ENCODE measurements around the gene PTPRR.

The PTPRR gene, protein sequence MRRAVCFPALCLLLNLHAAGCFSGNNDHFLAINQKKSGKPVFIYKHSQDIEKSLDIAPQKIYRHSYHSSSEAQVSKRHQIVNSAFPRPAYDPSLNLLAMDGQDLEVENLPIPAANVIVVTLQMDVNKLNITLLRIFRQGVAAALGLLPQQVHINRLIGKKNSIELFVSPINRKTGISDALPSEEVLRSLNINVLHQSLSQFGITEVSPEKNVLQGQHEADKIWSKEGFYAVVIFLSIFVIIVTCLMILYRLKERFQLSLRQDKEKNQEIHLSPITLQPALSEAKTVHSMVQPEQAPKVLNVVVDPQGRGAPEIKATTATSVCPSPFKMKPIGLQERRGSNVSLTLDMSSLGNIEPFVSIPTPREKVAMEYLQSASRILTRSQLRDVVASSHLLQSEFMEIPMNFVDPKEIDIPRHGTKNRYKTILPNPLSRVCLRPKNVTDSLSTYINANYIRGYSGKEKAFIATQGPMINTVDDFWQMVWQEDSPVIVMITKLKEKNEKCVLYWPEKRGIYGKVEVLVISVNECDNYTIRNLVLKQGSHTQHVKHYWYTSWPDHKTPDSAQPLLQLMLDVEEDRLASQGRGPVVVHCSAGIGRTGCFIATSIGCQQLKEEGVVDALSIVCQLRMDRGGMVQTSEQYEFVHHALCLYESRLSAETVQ

DNA sequence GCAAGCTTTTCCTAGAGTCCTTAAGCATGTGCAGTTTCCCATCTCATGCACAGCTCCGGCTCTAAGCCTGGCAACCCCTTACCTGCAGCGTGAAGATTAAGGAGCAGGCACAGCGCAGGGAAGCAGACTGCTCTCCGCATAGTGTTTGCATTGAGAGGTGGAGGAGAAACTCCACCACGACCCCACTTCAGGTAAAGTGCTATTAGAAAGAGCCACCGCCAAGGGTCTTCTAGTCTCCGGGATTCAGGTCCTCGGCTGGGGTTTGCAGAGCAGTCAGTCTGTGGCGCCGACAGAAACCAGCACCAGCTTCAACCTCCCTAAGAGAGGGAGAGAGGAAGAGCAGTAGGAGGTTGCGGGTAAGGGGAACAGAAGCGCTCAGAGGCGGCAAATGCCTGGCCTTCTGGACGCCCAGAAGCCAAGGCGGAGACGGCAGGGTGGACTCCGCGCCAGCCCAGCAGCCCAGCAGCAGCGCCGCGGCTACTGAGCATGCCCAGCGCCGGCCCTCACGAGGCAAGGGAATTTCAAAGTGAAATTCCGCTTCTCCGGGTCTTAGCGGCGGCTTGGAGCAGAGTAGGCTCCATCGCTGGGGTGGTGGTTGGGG is at the start of gene PTPRR:
Gene PTPRR (minus strand): TSS at position 488 of the 601 bp plus-strand sequence. CDS start 348 bp downstream, at position 140.
- peak; percentile 52 for DNase-seq

DNA sequence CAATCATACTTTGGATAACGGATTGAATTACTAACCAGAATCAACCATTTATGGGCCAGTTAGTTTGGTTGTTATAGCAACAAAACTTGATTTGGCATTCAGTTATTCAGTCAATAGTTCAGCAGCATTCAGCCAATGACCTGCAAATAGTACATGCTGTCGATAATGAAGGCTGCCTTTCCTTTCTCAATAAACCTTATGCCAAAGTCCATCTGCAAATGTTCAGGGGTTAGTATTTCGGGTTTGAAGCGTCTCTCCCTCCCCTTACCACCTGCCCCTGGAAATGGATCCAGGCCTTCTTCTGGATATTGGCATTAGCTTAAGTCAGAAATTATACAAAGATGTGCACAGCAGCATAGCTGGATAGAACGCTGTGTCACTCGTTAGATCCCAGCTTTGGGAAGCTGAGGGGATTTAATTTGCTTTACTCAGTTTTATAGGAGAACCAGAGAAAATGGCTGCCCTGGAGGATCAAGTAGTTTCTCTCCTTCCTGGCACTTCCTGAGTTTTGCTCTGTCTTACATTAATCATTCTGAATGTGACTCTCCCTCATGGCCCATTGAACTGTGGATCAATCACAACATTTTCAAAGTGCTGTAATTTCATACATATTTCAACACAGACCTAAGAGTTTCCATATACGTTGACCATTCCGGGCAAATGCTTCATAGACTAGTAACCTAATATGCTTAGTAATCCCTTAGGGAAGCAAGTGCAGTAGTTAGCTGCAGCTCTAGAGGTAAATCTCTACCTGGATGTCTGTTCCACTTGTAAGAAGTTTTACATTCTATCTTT is 46.7 kb upstream of the PTPRR start:
- no peak for DNase-seq

DNA sequence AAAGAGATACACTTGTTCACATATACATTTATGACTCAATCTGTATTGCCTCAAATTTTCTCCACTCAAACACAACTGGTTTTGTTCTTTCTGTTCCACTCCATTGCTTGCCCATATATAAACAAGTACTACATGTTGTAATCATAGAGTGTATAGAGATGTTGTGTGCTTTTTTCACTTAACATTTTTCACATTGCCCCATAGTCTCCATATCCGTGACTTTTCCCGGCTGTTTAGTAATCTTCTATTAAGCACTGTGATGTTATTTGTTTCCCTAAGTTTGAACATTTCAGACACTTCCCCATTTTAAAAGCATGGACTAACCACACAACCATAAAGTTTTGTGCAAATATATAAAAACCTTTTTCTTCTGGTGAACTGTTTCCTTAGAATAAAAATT is 45.5 kb upstream of the PTPRR start:
- no peak for DNase-seq

DNA sequence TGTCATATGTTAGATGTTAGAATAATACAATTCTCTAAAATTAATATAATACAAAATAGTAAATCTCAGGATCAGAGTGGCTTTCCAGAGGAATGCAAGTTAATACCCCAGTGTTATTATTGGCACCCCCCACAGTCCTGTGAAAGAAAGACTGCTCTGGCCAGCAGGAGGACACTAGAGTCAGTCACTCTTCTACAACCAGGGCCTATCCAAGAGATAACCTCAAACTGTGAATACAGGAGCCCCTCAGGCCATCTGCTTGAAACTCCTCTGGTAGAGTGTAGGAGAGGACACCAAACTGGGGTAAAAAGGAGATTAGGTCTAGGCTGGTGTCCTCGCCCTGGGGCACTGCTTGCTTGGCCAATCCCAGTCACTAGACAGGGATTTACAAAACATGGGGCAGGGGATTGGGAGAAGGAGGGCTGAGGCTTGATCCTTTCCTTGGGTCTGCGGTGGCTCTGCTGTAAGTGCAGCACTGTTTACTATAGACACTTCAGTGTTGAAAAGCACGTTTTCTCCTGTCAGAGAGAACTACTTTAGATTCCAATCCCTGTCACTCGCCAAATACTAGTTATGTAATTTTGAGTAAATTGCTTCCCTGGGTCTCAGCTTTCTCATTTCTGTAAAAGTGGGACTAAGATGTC is 44.5 kb upstream of the PTPRR start:
- no peak for DNase-seq

DNA sequence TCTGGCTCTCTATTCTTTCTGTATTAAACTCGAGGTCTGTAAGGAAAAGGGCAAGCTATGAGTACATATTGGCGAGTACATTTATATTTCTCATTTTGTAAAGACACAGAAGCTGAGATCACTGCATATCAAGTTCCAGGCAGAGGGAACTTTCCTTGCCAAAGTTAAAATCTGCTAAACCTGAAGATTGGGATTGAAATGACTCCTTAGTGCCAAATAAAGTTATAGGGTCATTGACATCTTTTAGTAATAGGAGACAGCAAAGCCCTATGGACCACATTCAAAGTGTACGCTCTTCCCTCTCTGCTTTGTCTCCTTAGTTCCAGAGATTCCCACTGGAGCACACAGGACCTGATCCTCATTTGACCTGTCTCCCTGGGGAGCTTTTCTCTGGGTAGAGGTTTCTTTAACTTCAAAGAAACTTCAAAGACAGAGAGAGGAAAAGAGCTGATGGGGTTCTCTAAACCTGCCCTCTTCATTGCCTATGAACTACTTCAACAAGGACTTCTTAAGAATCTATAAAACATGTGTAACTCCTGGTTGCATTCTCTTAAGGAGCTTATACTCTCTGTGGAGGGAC is 42.6 kb upstream of the PTPRR start:
- no peak for DNase-seq

DNA sequence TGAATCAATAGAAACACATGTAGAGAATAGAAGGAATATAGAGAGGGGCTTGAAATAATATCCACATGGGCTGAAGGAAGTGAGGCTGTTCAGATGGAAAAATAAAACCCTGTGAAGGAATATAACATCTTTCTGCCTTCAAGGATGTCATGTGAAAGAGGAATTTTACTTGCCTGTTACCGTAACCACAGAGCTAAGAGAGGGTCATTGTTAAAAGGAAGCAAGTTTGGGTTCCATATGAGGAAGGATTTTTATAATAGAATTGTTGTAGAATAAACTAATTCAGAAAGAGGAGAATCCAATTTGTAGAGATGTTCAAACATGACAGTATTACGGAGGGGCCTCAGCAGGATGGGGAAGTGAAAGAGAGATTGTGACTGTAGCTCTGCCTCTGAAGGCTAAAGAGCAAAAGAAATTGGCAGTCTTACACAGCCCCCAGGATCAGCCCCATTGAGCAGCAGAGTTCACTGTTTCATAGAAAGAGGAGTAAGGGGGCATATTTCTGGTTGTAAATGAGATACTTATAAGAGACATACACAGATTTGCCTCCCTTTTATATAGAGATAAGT is 41.8 kb upstream of the PTPRR start:
- DNase-seq = no peak

DNA sequence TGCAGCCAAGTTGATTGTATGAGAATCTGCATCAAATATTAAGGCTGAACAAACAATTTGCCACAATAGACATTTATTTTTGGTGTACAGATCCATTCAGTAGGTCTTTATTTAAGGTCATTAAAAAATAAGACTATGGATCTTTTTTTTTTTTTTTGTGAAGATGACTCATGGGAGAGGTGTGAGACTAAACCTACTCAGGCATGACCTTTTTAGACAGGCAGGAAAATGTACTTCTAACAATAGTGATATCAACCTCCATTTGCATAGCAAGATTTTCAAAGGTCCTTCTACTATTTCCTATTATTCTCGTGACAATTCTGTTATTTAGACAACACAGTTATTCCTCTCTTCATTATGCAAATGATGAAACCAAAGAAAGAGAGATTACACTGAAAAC is 39.9 kb upstream of the PTPRR start:
- no peak for DNase-seq

DNA sequence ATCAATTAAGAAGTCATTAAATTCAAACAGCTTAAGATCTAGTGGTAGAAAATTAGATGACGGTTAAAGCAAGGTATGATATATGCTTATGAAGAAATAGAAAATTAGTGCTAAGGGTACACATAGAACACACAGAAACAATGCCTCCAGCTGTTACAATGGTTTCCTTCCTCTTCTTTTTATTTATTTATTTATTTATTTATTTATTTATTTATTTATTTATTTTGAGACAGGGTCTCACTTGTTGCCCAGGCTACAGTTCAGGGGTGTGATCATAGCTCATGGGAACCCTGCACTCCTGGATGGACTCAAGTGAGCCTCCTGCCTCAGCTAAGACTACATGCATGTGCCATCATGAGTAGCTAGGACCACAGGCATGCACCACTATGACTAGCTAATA is 34.9 kb upstream of the PTPRR start:
- no peak for DNase-seq

DNA sequence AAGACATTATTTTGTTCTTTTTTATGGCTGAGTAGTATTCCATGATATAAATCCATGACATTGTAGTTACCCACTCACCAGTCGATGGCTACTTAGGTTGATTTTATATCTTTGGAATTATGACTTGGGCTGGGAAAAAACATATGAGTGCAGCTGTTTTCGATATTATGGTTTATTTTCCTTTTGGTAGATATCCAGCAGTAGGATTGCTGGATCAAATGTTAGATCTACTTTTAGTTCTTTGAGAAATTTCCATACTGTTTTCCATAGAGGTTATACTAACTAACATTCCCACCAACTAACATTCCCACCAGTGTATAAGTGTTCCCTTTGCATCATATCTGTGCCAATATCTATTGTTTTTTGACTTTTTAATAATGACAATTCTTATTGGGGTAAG is 29.9 kb upstream of the PTPRR start:
- no peak for DNase-seq

DNA sequence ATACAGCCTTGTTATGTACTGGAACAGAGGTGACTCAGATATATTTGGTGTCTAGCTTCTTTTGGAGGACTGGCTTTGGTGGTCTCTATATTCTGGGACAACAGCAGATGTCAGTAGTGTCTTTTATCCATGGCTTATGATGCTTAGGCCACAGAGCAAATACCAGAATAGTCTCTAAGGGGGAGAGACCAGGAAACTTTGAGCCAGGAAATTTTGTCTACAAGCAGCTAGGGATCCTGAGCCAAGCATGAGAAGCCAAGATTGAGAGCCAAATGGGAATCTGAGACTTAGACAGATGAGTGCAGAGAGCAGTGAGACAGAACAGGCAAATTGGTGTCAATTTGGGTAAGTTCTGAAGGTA is 28.4 kb upstream of the PTPRR start:
- DNase-seq = no peak

DNA sequence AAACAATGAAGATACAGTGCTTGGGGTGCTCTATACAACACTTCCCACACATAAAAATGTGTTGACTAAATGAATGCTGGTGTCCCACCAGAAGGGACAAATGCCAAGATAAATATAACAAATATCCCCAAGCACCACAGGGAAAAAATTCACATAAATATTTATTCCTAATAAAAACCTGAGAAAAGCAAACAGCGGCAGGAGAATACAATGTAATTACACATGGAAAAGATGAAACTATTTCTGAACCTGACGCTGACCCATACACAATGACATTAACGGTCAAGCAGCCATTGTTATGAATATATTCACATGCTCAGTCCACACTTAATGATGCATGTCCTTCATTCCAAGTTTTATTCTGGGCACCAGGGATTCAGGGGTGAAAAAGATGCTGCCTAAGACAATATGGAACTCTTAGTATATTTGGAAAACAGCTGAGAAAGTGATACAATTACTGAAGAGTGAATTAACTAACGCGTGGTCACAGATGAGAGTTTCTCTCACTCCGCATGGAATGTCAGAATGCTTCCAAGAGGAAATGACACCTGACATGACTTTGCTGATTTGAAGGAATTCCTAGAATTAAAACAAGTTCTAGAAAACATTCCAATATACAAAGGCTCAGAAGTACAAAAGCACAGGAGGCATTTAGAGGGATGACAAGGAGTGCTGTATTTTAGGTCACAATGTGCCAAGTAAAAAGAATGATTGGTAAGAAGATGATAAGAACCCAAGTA is 27.9 kb upstream of the PTPRR start:
- no peak for DNase-seq

DNA sequence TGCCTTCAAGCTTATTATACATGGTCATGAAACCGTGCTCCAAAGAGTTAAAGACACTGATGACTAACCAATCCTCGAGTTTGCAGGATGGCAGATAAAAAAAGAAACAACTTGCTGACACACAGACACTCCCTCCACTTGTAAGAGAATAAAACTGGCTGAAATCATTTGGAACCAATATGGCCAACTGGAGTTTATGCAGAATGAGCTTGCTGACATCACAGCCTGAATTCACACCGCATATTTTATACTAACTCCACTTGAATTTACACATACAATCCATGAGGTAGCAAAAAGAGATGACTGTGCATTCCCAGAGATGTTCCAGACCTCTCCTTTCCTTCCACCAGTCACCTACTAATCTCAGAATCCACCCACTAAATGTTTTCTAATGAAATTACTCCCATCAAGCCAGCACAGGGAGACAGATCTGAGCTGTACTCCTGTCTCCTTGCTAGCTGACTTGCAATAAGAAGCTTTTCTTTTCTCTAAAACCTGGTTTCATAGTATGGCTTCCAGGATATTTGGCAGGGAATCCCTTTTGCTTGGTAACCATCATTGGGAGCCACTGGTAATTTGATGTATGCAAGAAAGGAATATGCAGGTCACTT is 15.8 kb upstream of the PTPRR start:
- no peak for DNase-seq

DNA sequence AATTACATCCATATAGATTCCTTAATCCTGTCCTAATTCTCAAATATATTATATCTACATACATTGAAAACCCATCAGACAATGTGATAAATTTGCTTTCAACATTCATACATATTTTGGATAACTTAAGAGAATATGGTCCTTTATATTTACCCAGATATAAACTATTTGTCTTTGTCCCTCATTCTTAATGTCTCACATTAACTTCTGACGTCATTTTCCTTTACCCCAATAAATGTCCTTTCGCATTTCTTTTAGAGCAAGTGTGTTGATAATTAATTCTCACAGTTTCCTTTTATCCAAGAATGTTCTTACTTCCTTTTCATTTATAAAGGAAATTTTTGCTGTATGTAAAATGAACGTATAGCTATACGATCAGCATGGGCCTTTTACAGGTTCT is 12.6 kb upstream of the PTPRR start:
- DNase-seq = no peak

DNA sequence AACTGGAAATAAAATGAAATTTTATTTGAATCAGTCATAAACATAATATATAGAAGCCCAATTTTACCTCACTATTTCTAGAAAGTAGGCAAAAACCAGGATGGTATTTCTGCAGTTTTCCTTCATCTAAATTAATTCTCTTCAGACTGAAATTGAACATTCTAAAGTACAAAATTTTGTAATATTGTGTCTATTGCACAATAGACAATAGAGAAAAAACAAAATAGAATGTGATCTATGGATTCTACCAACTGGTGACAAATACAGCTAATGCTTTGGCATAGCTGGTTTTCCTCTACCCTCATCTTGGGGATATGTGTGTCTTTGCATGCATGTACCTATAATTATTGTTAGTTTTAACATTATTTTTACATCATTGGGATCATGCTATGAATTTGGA is 8.5 kb upstream of the PTPRR start:
- DNase-seq = no peak

DNA sequence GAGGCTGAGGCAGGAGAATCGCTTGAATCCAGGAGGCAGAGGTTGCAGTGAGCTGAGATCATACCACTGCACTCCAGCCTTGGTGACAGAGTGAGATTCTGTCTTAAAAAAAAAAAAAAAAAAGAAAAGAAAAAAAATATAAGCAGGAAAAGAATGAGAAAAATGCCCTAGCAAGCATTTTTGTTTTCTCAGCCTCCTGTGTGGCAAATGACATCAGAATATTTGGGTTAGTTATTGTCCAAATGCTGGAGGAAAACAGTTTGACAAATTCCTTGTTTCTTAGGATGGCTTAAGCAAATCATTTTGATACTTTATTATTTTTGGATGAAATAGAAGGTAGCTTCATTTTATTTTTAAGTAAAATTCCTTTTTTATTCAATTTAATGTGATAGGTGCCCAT is 7.5 kb upstream of the PTPRR start:
- DNase-seq = no peak

DNA sequence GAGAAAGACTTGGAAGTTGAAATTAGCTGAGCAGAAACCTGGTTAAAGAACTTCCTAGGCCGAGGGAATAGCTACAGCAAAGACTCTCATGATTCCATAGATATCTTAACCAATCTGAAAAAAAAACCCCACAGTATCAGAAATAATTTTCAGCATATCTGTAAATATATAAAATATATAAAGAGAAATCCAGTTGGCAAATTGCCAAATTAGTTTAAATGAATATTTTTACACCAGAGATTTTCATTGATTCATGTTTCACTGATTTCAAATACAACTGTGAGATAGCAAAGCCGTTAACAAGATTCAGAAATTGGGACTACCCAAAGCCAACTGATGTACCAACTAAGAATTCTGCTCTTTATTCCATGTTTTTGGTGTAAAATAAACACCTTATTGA is 6.8 kb upstream of the PTPRR start:
- no peak for DNase-seq

DNA sequence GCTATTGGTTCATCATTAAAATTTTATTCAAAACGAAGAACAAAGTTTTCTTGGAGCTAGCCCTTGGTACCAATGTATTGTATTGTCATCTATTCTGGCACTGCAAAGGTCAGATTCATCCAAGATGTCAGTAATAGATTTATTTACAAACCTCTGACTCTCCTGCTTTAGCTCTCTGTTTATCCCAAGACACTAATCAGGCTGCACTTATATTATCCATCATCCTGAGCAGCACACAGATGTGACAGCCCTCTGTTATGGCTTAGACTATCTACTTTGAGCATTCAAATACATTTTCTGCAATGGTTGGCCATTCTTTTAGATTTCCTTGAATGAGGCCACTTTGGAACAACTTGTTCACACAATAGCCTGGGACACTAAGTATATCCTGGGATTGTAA is 5.0 kb upstream of the PTPRR start:
- DNase-seq = no peak

DNA sequence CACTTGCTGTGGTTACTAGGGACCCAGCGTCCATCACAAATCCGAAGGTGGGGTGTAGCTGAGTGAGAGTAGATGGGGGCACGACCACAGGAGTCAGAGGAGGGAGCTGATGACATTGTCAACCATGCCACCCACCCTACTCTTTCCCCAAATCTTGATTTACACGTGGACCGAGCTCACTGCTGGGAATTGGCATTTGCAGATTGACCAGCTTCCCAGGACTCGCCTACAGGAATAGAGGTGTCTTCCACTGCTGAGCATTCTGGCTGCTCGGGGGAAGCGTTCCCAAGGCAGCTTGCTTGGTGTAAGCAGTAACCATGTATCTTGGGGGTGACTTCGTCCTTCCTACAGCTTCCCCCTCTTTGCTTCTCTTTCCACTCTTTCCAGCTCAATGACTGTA is 353 bp upstream of the PTPRR start:
- DNase-seq = no peak

DNA sequence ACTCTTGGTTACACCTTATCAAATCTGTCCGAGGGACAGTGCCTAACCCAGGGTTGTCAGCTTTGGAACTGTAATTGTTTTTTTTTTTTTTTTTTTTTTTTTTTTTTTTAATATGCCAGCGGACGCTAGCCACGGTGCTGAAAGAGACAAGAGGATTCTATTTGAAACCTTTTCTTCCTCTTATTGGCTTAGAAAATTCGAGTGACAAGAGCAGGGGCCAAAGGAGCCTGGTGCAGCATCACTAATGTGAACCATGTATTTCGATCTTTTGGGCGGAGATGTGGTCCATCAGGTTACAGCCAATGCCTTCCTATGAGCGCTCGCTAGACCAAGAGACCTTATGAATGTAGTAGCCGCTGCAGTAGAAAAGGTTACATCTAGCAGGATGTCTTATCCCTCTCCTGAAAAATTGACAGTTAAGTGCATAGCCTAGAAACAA is 922 bp downstream of the PTPRR start:
- no peak for DNase-seq

DNA sequence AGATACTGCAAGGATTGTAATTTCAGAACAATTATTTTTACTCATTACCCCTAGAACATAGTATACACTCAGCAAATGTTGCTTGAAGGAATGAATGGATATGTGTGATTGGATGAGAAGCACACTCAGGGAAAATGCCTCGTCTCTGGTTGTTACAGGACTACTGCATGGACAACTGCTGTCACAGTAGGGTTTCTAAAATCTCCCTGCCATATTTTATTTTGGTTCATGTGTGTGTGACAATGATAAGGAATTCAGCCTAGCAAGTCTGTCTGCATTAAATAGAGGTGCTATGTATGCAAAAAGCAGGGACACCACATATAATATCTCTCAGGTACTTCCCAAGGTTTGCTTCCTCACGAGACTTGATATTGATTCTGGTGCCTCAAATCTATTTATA is 1.4 kb downstream of the PTPRR start:
- no peak for DNase-seq

DNA sequence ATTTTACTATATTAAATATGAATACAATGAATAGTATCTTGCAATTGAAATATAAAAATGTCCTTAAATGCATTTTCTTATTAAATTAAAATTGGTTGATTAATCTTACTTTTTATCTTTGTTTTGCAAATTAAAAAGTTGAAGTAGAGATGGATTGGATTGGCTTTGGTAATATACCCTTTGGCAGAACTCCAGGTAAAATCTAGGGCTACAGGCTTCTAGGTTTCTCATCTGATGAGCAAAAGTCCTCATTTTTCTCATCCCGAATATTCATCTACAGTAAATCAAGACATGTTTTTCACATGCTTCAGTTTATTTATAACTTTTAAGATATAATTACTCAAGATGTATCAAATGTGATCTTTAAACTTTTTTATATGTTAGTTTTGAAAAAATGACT is 2.2 kb downstream of the PTPRR start:
- DNase-seq = no peak

Measured in NCI-H1105 (cell line).